Measurements from ENCODE around the gene GPR161.
A peak's percentile ranks its signal among the peaks of the same experiment; 100 is the strongest.

The GPR161 gene

GRCh38 chr1:168146626-168147025 lies 9.9 kb upstream of the GPR161 start:
- no peak for DNase-seq (ENCODE audit: low read depth, low spot score)

- DNase-seq (ENCODE audit: low read depth, low spot score) = no peak
Observed at GRCh38 chr1:168146160-168146539, 9.4 kb upstream of the GPR161 start.

GRCh38 chr1:168145184-168146159 lies 8.7 kb upstream of the GPR161 start:
- peak; percentile 69 for DNase-seq (ENCODE audit: low read depth, low spot score)

GRCh38 chr1:168141871-168142385 lies 5.2 kb upstream of the GPR161 start:
- no peak for DNase-seq (ENCODE audit: low read depth, low spot score)

- DNase-seq (ENCODE audit: low read depth, low spot score) = no peak
Observed at GRCh38 chr1:168139070-168139469, 2.3 kb upstream of the GPR161 start.

GRCh38 chr1:168138134-168138533 lies 1.4 kb upstream of the GPR161 start:
- no peak for DNase-seq (ENCODE audit: low read depth, low spot score)

- no peak for DNase-seq (ENCODE audit: low read depth, low spot score)
Observed at GRCh38 chr1:168137515-168137821, 738 bp upstream of the GPR161 start.

GRCh38 chr1:168135921-168136708 lies 615 bp downstream of the GPR161 start:
- DNase-seq (ENCODE audit: low read depth, low spot score) = no peak

- no peak for DNase-seq (ENCODE audit: low read depth, low spot score)
Observed at GRCh38 chr1:168135116-168135920, 1.4 kb downstream of the GPR161 start.

- DNase-seq (ENCODE audit: low read depth, low spot score) = no peak
Observed at GRCh38 chr1:168134642-168135041, 2.1 kb downstream of the GPR161 start.

GRCh38 chr1:168134132-168134531 lies 2.6 kb downstream of the GPR161 start:
- no peak for DNase-seq (ENCODE audit: low read depth, low spot score)

GRCh38 chr1:168129933-168130332 lies 6.8 kb downstream of the GPR161 start:
- DNase-seq (ENCODE audit: low read depth, low spot score) = no peak

- DNase-seq (ENCODE audit: low read depth, low spot score) = no peak
Observed at GRCh38 chr1:168127503-168127902, 9.2 kb downstream of the GPR161 start.

GRCh38 chr1:168125051-168125450 lies 11.7 kb downstream of the GPR161 start:
- no peak for DNase-seq (ENCODE audit: low read depth, low spot score)

GRCh38 chr1:168121401-168122011 lies 15.2 kb downstream of the GPR161 start:
- DNase-seq (ENCODE audit: low read depth, low spot score) = no peak

- no peak for DNase-seq (ENCODE audit: low read depth, low spot score)
Observed at GRCh38 chr1:168119750-168120149, 17.0 kb downstream of the GPR161 start.

- no peak for DNase-seq (ENCODE audit: low read depth, low spot score)
Observed at GRCh38 chr1:168116327-168116799, 20.4 kb downstream of the GPR161 start.

- no peak for DNase-seq (ENCODE audit: low read depth, low spot score)
Observed at GRCh38 chr1:168114845-168115244, 21.9 kb downstream of the GPR161 start.

- no peak for DNase-seq (ENCODE audit: low read depth, low spot score)
Observed at GRCh38 chr1:168112673-168113305, 23.9 kb downstream of the GPR161 start.

GRCh38 chr1:168110896-168111545 lies 25.7 kb downstream of the GPR161 start:
- peak; percentile 50 for DNase-seq (ENCODE audit: low read depth, low spot score)
